Astrocyte (in vitro differentiated cells and primary cell): ENCODE results near the gene FLOT2.

Experiments
- CTCF ChIP-seq: IDR thresholded peaks from 2 replicates; pipeline ENCODE4 v1.5.1; 2011; ENCODE audit warnings: low read depth, mild to moderate bottlenecking, inconsistent platforms, low read length, moderate library complexity; ENCODE audit not compliant: insufficient read depth
- EZH2 ChIP-seq: IDR thresholded peaks from 2 replicates; pipeline ENCODE4 v1.6.1; 2012; ENCODE audit warnings: mild to moderate bottlenecking, low read length, inconsistent platforms; ENCODE audit not compliant: insufficient read depth

- TF ChIP-seq CTCF, result no peak
- no peak for TF ChIP-seq EZH2
Observed at GRCh38 chr17:28892024-28892423, 5.5 kb downstream of the FLOT2 start.
